GM21717 (cell line): ENCODE measurements around the gene CD200R1L.

Experiments used
- ATAC-seq: cut with Tn5 transposase; IDR thresholded peaks from one replicate; pipeline ENCODE4 v1.9.1; 2021; ENCODE audit warnings: mild to moderate bottlenecking, moderate library complexity; ENCODE audit not compliant: unreplicated experiment

CD200R1L gene

DNA sequence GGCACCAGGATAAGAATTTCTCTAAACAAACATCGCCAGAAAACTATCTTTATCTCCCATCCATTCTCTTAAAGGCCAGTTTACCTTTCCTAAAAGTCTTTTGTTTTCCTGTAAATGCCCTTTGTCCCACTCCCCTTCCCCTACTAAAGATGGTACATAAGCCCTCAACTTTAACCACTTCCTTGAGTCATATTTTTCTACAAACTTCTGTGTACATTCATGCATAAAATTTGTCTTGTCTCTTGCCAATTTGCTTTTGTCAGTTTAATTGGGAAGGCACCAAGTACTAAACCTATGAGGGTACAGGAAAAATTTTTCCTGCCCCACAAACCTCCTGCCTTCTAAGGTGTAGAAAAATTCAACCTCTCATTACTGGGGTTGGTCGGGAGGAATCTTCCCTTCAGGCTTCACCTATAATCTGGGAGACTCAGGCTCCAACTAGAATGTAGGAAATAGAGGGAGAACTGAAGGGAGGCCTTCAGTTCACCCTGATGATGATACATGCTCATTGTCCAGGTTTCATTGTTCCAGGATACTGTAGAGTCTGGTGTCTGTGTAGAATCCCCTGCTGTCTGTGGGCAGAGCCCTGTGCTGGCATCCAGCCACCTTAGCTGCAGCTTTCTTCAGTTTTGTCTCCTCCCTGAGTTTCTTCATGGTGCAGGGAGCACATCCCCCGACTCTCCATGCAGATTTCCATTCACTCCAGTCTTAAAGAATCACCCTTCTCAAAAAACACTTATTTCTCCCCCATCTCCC lies 53.2 kb downstream of the CD200R1L start:
- no peak for ATAC-seq

DNA sequence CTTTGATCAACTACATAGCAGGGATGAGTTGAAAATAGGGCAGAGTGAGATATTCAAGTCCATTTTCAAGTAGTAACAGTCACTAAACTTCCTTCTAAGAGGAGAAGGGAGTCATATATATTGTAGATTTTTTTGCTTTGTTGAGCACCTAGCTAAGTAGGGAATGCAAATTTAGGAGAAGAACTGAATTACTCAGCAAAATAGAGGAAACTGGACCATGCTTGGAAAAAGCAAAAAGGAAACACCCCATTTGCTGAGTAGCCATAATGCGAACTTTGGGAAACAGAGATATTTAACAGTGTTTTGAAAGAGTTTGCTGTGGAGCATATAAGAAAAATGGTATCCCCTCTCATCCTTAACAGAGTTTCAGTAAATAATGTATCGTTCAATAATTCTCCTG lies 54.9 kb downstream of the CD200R1L start:
- no peak for ATAC-seq

DNA sequence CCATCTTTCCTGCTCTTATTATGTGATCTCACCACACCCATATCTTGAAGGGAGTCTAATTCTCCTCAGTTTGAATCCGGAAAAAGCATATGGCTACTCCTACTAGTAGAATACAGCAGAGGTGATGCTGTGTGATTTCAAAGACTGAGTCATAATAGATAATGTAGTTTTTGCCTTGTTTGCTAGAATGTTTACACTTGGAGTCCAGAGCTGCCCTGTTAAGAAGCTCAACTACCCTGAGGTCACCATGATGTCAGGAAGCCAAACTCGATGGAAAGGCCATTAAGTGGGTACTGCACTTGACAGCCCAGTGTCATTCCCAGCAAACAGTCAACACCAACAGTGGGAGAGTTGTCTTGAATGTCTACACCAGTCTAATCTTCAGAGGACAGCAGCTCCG lies 56.9 kb downstream of the CD200R1L start:
- no peak for ATAC-seq

DNA sequence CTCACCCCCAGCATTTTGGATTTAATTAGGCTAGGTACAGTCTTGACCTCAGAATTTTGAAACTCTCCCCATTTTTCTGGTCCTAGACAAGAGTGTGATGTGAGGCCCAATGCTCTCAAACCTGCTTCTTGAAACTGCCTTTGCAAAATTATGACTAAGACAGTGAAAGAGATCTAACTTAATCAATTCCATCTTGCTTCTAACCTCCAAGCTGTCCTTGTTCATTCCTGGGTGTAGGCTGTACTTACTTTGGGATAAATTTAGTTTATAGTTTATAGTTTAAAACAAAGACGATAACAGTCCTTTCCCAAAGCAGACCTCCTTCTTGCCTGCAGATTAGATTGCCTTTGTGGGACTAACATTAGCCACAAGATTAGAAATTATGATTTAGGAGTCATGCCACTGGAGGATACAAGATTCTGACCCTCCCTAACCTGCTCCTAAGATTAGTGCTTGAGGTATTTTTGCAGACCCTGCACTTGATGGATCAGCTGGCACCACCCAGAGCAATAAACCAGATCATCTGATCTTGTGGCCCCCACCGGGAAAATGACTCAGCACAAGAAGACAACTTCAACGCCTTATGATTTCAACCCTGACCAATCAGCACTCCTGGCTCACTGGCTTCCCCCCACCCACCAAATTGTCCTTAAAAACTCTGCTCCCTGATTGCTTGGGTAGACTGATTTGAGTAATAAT lies 59.6 kb downstream of the CD200R1L start:
- no peak for ATAC-seq

DNA sequence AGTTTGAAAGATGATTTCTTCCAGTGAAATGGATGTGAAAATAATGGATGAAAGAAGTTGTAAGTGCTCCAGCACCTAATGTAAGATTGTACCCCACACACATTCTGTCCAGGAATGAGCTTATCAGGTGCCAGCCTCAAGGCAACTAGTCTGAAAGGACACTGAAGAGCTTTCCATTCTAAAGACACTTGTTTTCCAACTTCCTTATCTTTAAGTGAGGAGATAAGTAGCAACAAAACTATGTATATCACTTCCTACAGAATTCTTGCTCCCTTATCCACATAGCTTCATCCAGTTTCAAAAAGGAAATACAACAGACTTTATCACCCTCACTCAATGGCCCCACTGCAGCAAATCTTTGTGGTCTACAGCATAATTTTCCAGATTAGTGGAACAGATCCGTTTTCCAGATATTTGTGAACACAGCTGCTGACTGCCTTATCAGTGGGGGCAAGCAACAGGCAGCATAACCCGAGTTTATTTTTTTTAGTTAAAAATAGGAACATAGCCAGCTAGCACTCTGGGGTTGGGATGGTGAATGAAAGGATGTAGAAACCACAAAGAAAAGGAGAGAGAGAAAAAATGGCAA lies 60.6 kb downstream of the CD200R1L start:
- ATAC-seq, result no peak

DNA sequence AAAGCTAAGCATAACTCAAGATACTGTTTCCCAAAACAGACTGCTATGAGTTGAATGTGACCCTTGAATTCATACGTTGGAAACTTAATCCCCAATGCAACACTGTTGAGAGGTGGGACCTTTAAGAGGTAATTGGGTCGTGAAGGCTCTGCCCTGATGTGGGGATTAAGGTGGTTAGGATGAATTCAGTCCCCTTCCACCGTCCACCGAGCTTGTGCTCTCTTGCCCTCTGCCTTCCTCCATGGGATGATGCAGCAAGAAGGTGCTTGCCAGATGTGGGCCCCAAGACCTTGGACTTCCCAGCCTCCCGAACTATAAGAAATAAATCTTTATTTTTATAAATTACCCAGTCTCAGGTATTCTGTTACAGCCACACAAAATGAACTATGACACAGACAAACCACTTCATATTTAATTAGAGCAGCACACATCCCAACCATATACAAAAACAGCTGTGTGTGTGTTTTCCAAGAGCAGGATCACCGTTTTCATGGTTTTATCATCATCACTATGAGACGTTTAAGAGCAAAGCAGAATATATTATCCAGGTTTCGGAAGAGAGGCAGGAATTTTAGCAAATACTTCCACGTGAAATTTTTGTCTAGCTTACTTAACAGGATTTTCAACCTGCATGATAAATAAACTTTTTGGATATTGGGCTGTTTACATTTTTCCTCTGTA lies 61.2 kb downstream of the CD200R1L start:
- ATAC-seq, result no peak

DNA sequence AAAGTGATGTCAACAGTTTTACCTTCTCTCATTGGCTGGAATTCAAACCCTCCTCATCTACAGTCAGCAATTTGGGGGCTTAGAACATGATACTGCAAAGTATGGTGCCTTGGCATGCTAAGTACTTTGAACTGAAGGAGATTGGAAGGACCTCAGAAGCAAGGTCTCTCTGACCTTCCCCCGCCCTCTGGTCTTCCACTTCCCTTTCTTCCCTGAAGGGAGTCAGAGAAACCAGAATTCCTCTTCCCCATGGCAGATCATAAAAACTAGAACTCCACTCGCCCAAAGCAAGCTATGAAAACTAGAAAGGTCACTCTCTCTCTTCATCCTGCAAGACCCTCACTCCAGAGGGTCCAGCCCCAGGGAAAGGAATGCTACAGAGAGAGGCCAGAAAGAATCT lies 64.2 kb downstream of the CD200R1L start:
- ATAC-seq, result no peak

DNA sequence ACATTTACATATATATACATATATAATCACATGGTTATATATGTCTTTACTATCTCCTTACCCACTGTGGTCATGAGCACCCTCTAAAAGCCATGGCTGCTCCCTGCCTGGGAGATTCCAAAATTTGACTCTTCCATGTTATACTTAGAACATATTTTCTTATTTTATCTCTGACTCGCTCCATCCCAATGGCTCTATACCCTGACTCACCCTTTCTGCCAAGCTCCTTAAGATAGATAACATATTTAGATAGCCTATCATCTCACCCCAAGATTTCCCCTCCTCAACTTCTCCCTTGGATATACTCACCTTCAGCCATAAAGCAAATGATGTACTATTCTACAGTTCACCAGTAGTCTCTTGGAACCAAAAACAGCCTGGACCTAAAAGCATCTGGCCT lies 65.1 kb downstream of the CD200R1L start:
- ATAC-seq, result no peak

DNA sequence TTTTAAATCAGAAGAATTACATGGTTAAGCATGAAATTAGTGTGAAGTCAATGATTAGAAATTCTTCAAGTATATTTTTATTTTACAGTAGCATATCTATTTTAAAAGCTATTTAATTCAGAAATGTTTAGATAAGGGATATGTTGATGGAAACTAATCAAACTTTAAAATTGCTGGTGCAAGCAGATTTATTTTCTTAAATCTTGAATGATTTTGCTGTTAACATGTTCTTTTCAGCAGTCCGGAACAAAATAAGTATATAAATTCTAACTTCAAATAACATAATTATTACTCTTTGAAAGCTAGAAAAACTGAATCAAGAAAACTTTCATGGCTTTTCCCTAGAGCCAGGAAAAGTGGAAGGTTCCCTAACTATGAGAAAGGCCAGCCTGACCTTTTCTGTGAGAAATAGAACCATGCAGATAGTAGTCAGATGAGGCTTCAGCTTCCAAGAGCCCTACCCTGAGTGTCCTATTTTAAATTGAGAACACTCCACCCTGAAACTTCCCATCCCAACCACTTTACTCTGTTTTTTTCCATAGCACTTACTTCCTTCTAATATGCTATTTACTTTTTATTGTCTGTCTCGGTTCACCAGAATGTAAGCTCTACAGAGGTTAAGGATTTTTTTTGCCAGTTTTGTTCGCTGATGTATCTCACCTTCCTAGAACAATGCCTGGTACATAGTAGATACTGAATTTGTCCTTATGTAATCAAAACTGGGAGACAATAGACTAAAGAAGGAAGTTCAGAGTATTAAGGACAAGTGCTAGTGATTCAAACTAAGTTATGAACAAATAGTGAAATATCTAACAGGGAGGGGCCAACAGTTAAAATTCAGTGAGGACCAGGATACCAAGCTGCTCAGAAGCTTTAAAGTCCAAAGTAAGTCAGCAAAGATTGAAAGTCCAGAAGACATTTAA lies 66.8 kb downstream of the CD200R1L start:
- no peak for ATAC-seq

DNA sequence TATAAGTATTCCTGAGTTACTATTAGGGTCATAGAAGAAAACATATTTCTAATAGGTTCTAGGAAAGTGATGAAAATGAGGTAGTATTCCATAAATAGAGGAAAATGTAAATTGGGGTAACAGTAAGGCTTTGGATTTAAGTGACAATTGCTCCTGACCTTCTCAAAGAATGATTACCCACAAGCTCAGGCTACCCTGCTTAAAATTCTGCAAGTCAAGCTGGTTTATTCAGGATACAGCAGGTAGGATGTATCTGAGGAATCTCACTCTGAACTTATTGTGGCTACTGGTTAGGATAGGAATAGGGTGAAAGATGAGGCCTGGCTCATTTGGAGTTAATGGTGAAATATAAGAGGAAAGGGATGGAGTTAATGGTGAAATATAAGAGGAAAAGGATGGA lies 67.7 kb downstream of the CD200R1L start:
- no peak for ATAC-seq

DNA sequence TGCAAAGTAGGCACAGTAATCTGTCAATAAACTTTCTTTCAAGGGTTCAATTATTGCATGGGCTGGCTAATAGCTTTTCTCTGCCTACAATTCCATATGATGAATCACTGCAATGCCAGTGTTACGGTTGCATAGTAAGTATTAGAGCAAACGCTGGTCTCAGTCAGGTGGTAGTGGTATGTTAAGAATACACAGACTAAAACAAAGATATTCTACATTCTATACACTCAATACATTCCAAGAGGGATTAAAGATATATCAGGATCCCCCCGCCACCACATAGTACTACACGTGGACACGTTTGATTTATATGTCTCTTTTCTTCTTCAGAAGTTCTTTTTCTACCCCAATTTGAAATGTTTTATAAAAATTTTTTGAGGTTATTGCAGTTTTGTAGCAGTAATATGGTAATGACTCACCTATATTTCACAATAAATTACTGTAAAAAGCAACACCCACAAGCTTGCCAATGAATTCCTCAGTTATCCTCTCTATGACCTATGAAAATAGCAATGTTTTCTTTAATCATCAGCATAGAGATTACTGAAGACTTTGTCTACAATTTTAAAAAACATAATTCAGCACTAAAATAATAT lies 68.2 kb downstream of the CD200R1L start:
- ATAC-seq, result no peak

DNA sequence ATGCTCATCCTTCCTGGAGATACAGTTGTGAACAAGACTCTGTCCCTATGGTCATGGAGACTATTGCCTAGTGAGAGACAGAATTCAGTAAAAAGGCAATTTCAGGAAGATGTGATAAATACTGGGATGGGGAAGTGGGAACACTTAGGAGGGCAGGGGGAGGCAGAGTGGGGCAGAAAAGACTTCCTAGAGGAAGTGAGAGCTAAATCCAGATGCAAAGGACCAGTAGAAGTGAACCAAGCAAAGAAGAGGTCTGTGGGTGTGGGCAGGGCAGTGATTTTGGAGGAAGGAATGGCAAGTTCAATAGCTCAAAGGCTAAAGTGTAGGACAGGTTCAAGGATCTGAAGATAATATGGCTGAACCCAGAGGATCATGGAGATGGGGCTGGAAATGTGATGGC lies 68.9 kb downstream of the CD200R1L start:
- ATAC-seq, result no peak

DNA sequence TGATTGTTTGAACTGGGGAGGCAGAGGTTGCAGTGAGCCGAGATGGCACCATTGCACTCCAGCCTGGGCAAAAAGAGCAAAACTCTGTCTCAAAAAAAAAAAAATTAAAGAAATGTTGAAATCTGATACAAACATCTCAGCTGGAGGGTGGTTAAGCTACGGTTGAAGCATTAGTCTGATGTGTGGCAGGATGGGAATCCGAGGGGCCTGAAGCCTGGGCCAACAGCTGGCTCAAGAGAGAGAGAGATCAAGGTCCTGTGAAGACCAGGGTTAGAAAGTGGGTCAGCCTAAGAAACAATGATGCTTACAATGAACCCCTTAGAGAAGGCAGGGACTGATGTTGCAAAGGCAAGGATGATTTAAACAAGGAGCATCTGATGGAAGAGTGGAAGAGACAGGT lies 69.8 kb downstream of the CD200R1L start:
- ATAC-seq, result no peak

DNA sequence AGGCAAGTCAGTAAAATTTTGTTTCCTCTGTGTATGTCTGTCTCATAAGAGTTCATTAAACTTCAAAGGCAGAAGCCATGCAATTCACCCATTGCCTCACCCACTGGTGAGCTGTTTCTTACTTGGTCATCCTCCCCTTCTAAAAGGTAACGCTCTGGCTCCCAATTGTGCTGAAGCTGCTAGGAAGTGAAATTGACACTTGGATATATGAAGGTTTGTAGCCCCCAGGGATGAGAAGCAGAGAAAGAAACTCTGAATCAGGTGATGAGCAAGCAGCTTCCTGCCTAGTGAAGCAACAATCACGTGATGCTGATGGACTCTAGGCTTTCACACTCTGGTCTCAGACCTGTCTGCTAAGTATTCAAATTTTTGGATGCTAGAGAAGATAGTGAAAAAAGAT lies 70.7 kb downstream of the CD200R1L start:
- no peak for ATAC-seq

DNA sequence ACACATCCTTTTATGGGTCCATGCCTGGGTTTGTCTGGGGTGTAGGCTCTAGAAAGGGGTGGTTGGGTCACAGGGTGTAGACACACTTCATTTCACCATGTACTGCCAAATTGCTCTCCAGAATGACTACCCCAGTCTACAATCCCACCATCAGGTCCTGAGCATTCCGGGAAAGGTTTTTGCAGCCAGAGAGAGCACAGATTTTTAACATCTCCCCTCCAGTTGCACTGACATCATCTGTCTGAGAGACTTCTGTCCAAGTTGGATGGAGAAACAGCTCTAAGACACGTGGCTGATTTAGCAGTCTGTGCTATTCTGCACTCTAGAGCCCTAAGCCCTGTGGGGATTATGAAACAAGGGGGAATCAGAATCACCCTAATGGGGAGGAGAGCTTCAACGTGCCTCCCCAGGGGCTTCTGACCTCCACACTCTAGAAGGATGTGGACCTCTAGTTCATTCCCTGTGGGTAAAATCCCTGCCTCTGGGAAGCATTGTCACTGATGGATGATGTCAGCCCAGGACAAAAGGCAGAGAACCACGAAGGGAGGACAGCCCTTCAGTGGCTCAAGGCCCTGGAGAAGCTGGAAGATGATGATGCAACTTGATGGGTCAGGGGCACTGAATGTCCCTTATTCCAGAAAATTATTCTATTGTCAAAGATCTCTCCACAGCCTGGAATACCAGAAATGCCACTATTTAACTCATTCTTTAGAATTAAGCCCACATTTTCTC lies 71.5 kb downstream of the CD200R1L start:
- no peak for ATAC-seq

DNA sequence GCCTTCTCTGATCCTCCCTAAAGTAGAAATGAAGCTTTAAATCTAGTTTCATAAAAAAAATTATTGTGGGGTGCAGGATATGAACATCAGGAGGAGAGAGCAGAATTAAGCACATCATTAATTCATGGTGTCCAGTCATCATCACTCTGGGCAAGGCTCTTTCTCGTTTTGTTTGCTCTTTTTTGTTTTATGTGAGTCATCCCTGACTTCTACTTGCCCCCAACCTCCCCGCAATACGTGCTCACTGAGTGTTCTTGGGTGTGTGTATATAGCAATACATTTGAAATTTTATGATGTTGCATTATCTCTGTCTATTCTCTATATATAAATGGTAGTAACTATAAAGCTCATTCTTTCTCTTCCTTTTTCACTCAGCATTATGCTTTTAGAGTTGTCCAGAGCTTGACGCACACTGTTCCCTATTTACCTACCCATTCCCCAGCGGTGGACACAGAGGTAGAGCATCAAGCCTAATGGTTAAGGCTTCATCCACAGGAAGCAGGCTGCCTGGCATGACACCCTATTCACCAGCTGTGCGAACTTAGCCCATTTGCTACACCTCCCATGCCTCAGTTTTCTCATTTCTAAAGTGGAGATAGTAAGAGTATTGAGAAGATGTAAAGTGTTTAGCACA lies 72.3 kb downstream of the CD200R1L start:
- ATAC-seq, result no peak

DNA sequence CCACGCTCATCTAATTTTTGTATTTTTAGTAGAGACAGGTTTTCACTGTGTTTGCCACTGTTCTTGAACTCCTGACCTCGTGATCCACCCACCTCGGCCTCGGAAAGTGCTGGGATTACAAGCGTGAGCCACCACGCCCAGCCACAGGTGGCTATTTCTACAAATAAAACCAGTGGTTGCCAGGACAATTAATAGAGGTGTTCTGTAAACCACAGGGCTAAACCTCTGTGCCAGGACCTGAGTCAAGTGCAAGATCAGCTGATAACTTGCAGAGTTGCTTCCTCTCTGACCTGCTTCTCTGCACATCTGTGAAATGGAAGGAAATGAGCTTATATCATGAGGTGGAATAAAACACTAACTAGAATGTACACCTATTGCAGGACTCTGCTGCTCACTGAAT lies 72.8 kb downstream of the CD200R1L start:
- ATAC-seq, result no peak

DNA sequence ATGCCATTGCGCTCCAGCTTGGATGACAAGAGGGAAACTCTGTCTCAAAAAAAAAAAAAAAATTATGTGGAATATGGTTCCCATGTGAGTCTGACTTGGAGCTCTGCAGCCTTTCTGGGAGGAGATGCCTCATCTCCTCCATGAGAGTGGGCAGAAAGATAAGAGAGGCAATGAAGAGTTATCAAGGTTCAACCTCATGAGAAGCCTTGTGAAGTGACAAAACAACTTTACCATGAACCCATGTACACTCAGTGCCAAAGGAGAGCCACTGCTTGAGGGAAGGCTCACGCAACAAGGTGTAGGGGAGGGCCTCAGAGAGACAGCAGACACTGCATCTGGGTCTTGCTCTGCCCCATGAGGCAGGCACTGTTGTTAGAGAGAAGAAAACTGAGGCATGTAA lies 75.7 kb downstream of the CD200R1L start:
- ATAC-seq, result no peak

DNA sequence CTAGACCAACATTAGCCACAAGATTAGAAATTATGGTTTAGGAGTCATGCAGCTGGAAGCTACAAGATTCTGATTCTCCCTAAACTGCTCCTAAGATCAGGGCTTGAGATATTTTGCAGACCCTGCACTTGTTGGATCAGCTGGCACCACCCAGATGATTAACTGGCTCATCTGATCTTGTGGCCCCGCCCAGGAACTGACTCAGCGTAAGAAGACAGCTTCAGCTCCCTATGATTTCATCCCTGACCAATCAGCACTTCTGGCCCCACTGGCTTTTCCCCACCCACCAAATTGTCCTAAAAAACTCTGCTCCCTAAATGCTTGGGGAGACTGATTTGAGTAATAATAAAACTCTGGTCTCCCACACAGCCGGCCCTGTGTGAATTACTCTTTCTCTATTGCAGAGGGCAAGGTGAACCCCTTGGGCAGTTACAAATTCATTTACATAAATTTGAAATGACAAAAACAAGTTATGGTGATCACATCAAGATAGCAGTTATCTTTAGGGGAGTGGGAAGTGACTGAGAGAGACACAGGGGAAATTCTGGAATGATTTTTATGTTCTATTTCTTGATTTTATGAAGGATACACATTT lies 76.5 kb downstream of the CD200R1L start:
- no peak for ATAC-seq
